ENCODE results near the gene PPP1R2B. TPM values are rescaled to one million over a fixed set of nuclear protein-coding genes. Genes with fewer than 3 reads are reported as not detected.

PPP1R2B gene
- not detected for total RNA-seq

- CTCF ChIA-PET, result no interaction called here
- Mint-ChIP-seq H3K9me3 (peaks cover 14% of the 10 kb centered on the region), H3K36me3 (ENCODE audit: low read depth) (peaks cover 7% of the 10 kb centered on the region), H3K4me3 (no peak within 1 kb of the TSS), H3K4me1 (no peaks in the 10 kb centered on the region), H3K27me3 (peaks cover 49% of the 10 kb centered on the region), H3K27ac (no peak within 1 kb of the TSS)
- no peak for DNase-seq
- POLR2A ChIA-PET, result no interaction called here
Observed at GRCh38 chr5:156850206-156850751, at the start of gene PPP1R2B. TSS of gene PPP1R2B (plus strand) at chr5:156850295. CDS start at chr5:156850563, 268 bp downstream.

- CTCF ChIA-PET, result no interaction called here
- DNase-seq, result no peak
- no peaks in the 10 kb centered on the region for H3K36me3 Mint-ChIP-seq (ENCODE audit: low read depth)
- H3K4me3 Mint-ChIP-seq, result no peak overlapping the region
- H3K4me1 Mint-ChIP-seq, result peaks cover 2% of the 10 kb centered on the region
- H3K27ac Mint-ChIP-seq, result no peak overlapping the region
- H3K9me3 Mint-ChIP-seq, result no peaks in the 10 kb centered on the region
- POLR2A ChIA-PET, result no interaction called here
- peaks cover 28% of the 10 kb centered on the region for H3K27me3 Mint-ChIP-seq
Observed at GRCh38 chr5:156800929-156801328, 49.2 kb upstream of the PPP1R2B start.

GRCh38 chr5:156802501-156802900 lies 47.6 kb upstream of the PPP1R2B start:
- Mint-ChIP-seq H3K36me3 (ENCODE audit: low read depth) (no peaks in the 10 kb centered on the region), H3K27ac (no peak overlapping the region), H3K27me3 (peaks cover 24% of the 10 kb centered on the region), H3K4me1 (peaks cover 2% of the 10 kb centered on the region), H3K9me3 (no peaks in the 10 kb centered on the region), H3K4me3 (no peak overlapping the region)
- CTCF ChIA-PET, result no interaction called here
- POLR2A ChIA-PET, result no interaction called here
- DNase-seq, result no peak

- Mint-ChIP-seq H3K27me3 (peaks cover 24% of the 10 kb centered on the region), H3K27ac (no peak overlapping the region), H3K36me3 (ENCODE audit: low read depth) (no peaks in the 10 kb centered on the region), H3K9me3 (no peaks in the 10 kb centered on the region), H3K4me3 (no peak overlapping the region), H3K4me1 (peaks cover 2% of the 10 kb centered on the region)
- ChIA-PET POLR2A (no interaction called here), CTCF (no interaction called here)
- DNase-seq, result no peak
Observed at GRCh38 chr5:156803404-156803803, 46.7 kb upstream of the PPP1R2B start.

- Mint-ChIP-seq H3K27ac (no peak overlapping the region), H3K4me1 (no peaks in the 10 kb centered on the region), H3K27me3 (peaks cover 3% of the 10 kb centered on the region), H3K4me3 (no peak overlapping the region), H3K9me3 (no peaks in the 10 kb centered on the region), H3K36me3 (ENCODE audit: low read depth) (no peaks in the 10 kb centered on the region)
- ChIA-PET CTCF (no interaction called here), POLR2A (no interaction called here)
- no peak for DNase-seq
Observed at GRCh38 chr5:156812959-156813358, 37.1 kb upstream of the PPP1R2B start.

- ChIA-PET CTCF (interaction anchor here (2.8 kb wide), 1 partner anchor 316 kb away, joined by 8 read pairs; no protein-coding TSS in a partner anchor), POLR2A (no interaction called here)
- no peak overlapping the region for H3K27ac Mint-ChIP-seq
- H3K27me3 Mint-ChIP-seq, result no peaks in the 10 kb centered on the region
- H3K9me3 Mint-ChIP-seq, result no peaks in the 10 kb centered on the region
- H3K4me1 Mint-ChIP-seq, result no peaks in the 10 kb centered on the region
- H3K4me3 Mint-ChIP-seq, result no peak overlapping the region
- no peaks in the 10 kb centered on the region for H3K36me3 Mint-ChIP-seq (ENCODE audit: low read depth)
- DNase-seq, result peak; percentile 18
Observed at GRCh38 chr5:156815988-156816599, 34.0 kb upstream of the PPP1R2B start.

GRCh38 chr5:156819537-156819936 lies 30.6 kb upstream of the PPP1R2B start:
- no peaks in the 10 kb centered on the region for H3K9me3 Mint-ChIP-seq
- H3K27me3 Mint-ChIP-seq, result peaks cover 3% of the 10 kb centered on the region
- H3K27ac Mint-ChIP-seq, result no peak overlapping the region
- ChIA-PET POLR2A (no interaction called here), CTCF (no interaction called here)
- H3K4me3 Mint-ChIP-seq, result no peak overlapping the region
- no peaks in the 10 kb centered on the region for H3K4me1 Mint-ChIP-seq
- H3K36me3 Mint-ChIP-seq (ENCODE audit: low read depth), result no peaks in the 10 kb centered on the region
- DNase-seq, result no peak

GRCh38 chr5:156819967-156820581 lies 30.0 kb upstream of the PPP1R2B start:
- Mint-ChIP-seq H3K4me3 (no peak overlapping the region), H3K27me3 (peaks cover 3% of the 10 kb centered on the region), H3K9me3 (no peaks in the 10 kb centered on the region), H3K4me1 (no peaks in the 10 kb centered on the region), H3K36me3 (ENCODE audit: low read depth) (no peaks in the 10 kb centered on the region), H3K27ac (no peak overlapping the region)
- ChIA-PET CTCF (no interaction called here), POLR2A (no interaction called here)
- DNase-seq, result no peak

GRCh38 chr5:156824241-156824640 lies 25.9 kb upstream of the PPP1R2B start:
- DNase-seq, result no peak
- Mint-ChIP-seq H3K36me3 (ENCODE audit: low read depth) (no peaks in the 10 kb centered on the region), H3K4me1 (no peaks in the 10 kb centered on the region), H3K27ac (no peak overlapping the region), H3K27me3 (peaks cover 18% of the 10 kb centered on the region), H3K4me3 (no peak overlapping the region), H3K9me3 (no peaks in the 10 kb centered on the region)
- ChIA-PET CTCF (interaction anchor here (1.2 kb wide), 1 partner anchor 113 kb away, joined by 4 read pairs; no protein-coding TSS in a partner anchor), POLR2A (no interaction called here)

GRCh38 chr5:156824800-156825199 lies 25.3 kb upstream of the PPP1R2B start:
- ChIA-PET CTCF (interaction anchor here (1.2 kb wide), 1 partner anchor 113 kb away, joined by 4 read pairs; no protein-coding TSS in a partner anchor), POLR2A (no interaction called here)

GRCh38 chr5:156825688-156826087 lies 24.4 kb upstream of the PPP1R2B start:
- ChIA-PET CTCF (no interaction called here), POLR2A (no interaction called here)
- Mint-ChIP-seq H3K27me3 (peaks cover 22% of the 10 kb centered on the region), H3K4me1 (no peaks in the 10 kb centered on the region), H3K4me3 (no peak overlapping the region), H3K27ac (no peak overlapping the region), H3K36me3 (ENCODE audit: low read depth) (no peaks in the 10 kb centered on the region), H3K9me3 (no peaks in the 10 kb centered on the region)
- no peak for DNase-seq

More at GRCh38 chr5:156824800-156825199, 25.3 kb upstream of the PPP1R2B start:
- no peak overlapping the region for H3K27ac Mint-ChIP-seq
- DNase-seq, result no peak
- no peaks in the 10 kb centered on the region for H3K9me3 Mint-ChIP-seq
- H3K4me3 Mint-ChIP-seq, result no peak overlapping the region
- peaks cover 20% of the 10 kb centered on the region for H3K27me3 Mint-ChIP-seq
- no peaks in the 10 kb centered on the region for H3K36me3 Mint-ChIP-seq (ENCODE audit: low read depth)
- no peaks in the 10 kb centered on the region for H3K4me1 Mint-ChIP-seq

GRCh38 chr5:156826150-156826549 lies 23.9 kb upstream of the PPP1R2B start:
- Mint-ChIP-seq H3K27me3 (peaks cover 22% of the 10 kb centered on the region), H3K9me3 (no peaks in the 10 kb centered on the region), H3K36me3 (ENCODE audit: low read depth) (no peaks in the 10 kb centered on the region), H3K4me3 (no peak overlapping the region), H3K27ac (no peak overlapping the region), H3K4me1 (no peaks in the 10 kb centered on the region)
- POLR2A ChIA-PET, result no interaction called here
- no peak for DNase-seq
- CTCF ChIA-PET, result no interaction called here

GRCh38 chr5:156834916-156835315 lies 15.2 kb upstream of the PPP1R2B start:
- no peak overlapping the region for H3K4me3 Mint-ChIP-seq
- H3K27ac Mint-ChIP-seq, result no peak overlapping the region
- ChIA-PET POLR2A (no interaction called here), CTCF (interaction anchor here (2.3 to 4.2 kb wide), 2 partner anchors 100 to 307 kb away, joined by 8 to 22 read pairs; partner anchors contain the start of gene MED7)
- H3K27me3 Mint-ChIP-seq, result peaks cover 20% of the 10 kb centered on the region
- no peaks in the 10 kb centered on the region for H3K9me3 Mint-ChIP-seq
- DNase-seq, result no peak
- peaks cover 7% of the 10 kb centered on the region for H3K4me1 Mint-ChIP-seq
- H3K36me3 Mint-ChIP-seq (ENCODE audit: low read depth), result no peaks in the 10 kb centered on the region

GRCh38 chr5:156835905-156836304 lies 14.2 kb upstream of the PPP1R2B start:
- H3K4me1 Mint-ChIP-seq, result peaks cover 7% of the 10 kb centered on the region
- H3K4me3 Mint-ChIP-seq, result no peak overlapping the region
- H3K27me3 Mint-ChIP-seq, result peaks cover 21% of the 10 kb centered on the region
- H3K9me3 Mint-ChIP-seq, result no peaks in the 10 kb centered on the region
- H3K27ac Mint-ChIP-seq, result no peak overlapping the region
- ChIA-PET POLR2A (no interaction called here), CTCF (interaction anchor here (0.6 to 4.2 kb wide), 11 partner anchors 21 to 320 kb away, joined by 3 to 22 read pairs (median 3); partner anchors contain the start of gene MED7)
- DNase-seq, result peak; percentile 18
- H3K36me3 Mint-ChIP-seq (ENCODE audit: low read depth), result no peaks in the 10 kb centered on the region
